ENCODE data around the gene GZF1.

Gene GZF1

GRCh38 chr20:23361476-23362391 is at the start of gene GZF1:
Gene GZF1, plus strand, starts transcription at chr20:23362182. Its CDS starts 2,202 bp downstream, at chr20:23364384.
- DNase-seq: peak; percentile 97 to 98

GRCh38 chr20:23313271-23313670 is 48.7 kb upstream of the GZF1 start:
- no peak for DNase-seq

GRCh38 chr20:23314699-23315098 is 47.3 kb upstream of the GZF1 start:
- DNase-seq: no peak

- DNase-seq: no peak
Observed at GRCh38 chr20:23315099-23315498, 46.9 kb upstream of the GZF1 start.

- DNase-seq: no peak
Observed at GRCh38 chr20:23316626-23317025, 45.4 kb upstream of the GZF1 start.

GRCh38 chr20:23317081-23317480 is 44.9 kb upstream of the GZF1 start:
- DNase-seq: no peak

GRCh38 chr20:23318347-23318746 is 43.6 kb upstream of the GZF1 start:
- DNase-seq: no peak

GRCh38 chr20:23320317-23320716 is 41.7 kb upstream of the GZF1 start:
- DNase-seq: no peak

- DNase-seq: no peak
Observed at GRCh38 chr20:23325107-23325506, 36.9 kb upstream of the GZF1 start.

- no peak for DNase-seq
Observed at GRCh38 chr20:23326774-23327173, 35.2 kb upstream of the GZF1 start.

- DNase-seq: no peak
Observed at GRCh38 chr20:23327617-23328333, 34.2 kb upstream of the GZF1 start.

GRCh38 chr20:23331450-23332350 is 30.3 kb upstream of the GZF1 start:
- DNase-seq: no peak

GRCh38 chr20:23332467-23332866 is 29.5 kb upstream of the GZF1 start:
- DNase-seq: no peak

- no peak for DNase-seq
Observed at GRCh38 chr20:23334111-23334510, 27.9 kb upstream of the GZF1 start.

- no peak for DNase-seq
Observed at GRCh38 chr20:23335521-23335920, 26.5 kb upstream of the GZF1 start.

- DNase-seq: no peak
Observed at GRCh38 chr20:23336476-23336875, 25.5 kb upstream of the GZF1 start.

GRCh38 chr20:23337312-23337711 is 24.7 kb upstream of the GZF1 start:
- no peak for DNase-seq

- DNase-seq: no peak
Observed at GRCh38 chr20:23339986-23340385, 22.0 kb upstream of the GZF1 start.

GRCh38 chr20:23340524-23340923 is 21.5 kb upstream of the GZF1 start:
- DNase-seq: peak in 1 of 2 donors; percentile 13

GRCh38 chr20:23341073-23341472 is 20.9 kb upstream of the GZF1 start:
- DNase-seq: no peak

- no peak for DNase-seq
Observed at GRCh38 chr20:23343590-23343989, 18.4 kb upstream of the GZF1 start.

- DNase-seq: no peak
Observed at GRCh38 chr20:23344336-23344735, 17.6 kb upstream of the GZF1 start.

GRCh38 chr20:23346002-23346401 is 16.0 kb upstream of the GZF1 start:
- DNase-seq: no peak

Data from activated CD4-positive, alpha-beta T cell treated with anti-CD3 and anti-CD28 coated beads for 4 hours (primary cell).